ENCODE data around the gene ECM1.

DNA sequence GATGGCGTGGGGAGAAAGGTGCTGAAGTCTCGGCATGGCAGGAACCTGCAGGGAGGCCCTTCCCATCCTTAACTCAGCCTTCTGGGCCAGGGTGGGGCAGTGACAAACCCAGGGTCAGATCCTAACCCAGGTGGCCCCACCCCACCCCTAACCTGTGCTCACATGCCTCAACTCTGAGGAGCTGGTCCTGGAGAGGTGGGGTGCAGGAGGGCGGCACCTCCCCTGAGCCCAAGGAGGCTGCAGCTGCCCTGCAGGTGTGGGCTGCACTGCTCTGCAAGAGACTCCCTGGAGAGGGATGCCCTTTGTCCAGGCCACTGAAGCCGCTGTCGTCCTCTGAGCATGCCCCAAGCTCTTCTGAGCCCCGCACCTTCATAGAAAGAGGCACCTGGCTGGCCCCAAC, 26.1 kb downstream of the ECM1 start:
- no peak for TF ChIP-seq EZH2phosphoT487 (conservative IDR thresholded peaks at IDR 0.05; ENCODE audit: low read length)
- TF ChIP-seq, protein P1, sequence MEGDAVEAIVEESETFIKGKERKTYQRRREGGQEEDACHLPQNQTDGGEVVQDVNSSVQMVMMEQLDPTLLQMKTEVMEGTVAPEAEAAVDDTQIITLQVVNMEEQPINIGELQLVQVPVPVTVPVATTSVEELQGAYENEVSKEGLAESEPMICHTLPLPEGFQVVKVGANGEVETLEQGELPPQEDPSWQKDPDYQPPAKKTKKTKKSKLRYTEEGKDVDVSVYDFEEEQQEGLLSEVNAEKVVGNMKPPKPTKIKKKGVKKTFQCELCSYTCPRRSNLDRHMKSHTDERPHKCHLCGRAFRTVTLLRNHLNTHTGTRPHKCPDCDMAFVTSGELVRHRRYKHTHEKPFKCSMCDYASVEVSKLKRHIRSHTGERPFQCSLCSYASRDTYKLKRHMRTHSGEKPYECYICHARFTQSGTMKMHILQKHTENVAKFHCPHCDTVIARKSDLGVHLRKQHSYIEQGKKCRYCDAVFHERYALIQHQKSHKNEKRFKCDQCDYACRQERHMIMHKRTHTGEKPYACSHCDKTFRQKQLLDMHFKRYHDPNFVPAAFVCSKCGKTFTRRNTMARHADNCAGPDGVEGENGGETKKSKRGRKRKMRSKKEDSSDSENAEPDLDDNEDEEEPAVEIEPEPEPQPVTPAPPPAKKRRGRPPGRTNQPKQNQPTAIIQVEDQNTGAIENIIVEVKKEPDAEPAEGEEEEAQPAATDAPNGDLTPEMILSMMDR (IDR thresholded peaks at IDR 0.05; ENCODE audit: insufficient read depth, low read length, poor library complexity, severe bottlenecking): no peak

All from SU-DHL-6 (cell line).